Measurements from ENCODE around the gene SLC25A42. TPM values are rescaled to one million over a fixed set of nuclear protein-coding genes. Genes with fewer than 3 reads are reported as not detected.

The SLC25A42 gene
- polyA plus RNA-seq, 2 of the 4 experiments (the other 2 are of a cell fraction), result 0.92 to 1.3 TPM

- no peaks in the 10 kb centered on the region for H3K4me1 ChIP-seq
- DNase-seq (ENCODE audit: low read depth in 1 of 2, low spot score in 1 of 2) (peak in 1 of 2 experiments; percentile 16), ATAC-seq (peak; percentile 44 to 52; a peak in 4 of 6 replicates), FAIRE-seq (no peak)
- TF ChIP-seq BHLHE40 (IDR thresholded peaks at IDR 0.05; ENCODE audit: low read depth, low read length) (no peak), RCOR1 (IDR thresholded peaks at IDR 0.05; ENCODE audit: low read depth, low read length) (no peak), CHD4 (IDR thresholded peaks at IDR 0.05; ENCODE audit: borderline replicate concordance) (no peak), MYC (IDR thresholded peaks at IDR 0.05; ENCODE audit: borderline replicate concordance, low read length) (no peak), TP53 (CRISPR knock-in tag; IDR thresholded peaks at IDR 0.05) (no peak), ATOH8 (CRISPR knock-in tag; IDR thresholded peaks at IDR 0.05; ENCODE audit: low read depth) (no peak), HOXB5 (CRISPR knock-in tag; IDR thresholded peaks at IDR 0.05) (no peak), MAZ (IDR thresholded peaks at IDR 0.05; ENCODE audit: borderline replicate concordance, low read depth, low read length) (no peak), HOXA7 (CRISPR knock-in tag; IDR thresholded peaks at IDR 0.05) (no peak), SMC3 (IDR thresholded peaks at IDR 0.05) (no peak), JUNB (IDR thresholded peaks at IDR 0.05) (no peak), FOXS1 (CRISPR knock-in tag; IDR thresholded peaks at IDR 0.05) (no peak), HOXB13 (CRISPR knock-in tag; IDR thresholded peaks at IDR 0.05; ENCODE audit: low read depth) (no peak)
- TF ChIP-seq, protein P1, sequence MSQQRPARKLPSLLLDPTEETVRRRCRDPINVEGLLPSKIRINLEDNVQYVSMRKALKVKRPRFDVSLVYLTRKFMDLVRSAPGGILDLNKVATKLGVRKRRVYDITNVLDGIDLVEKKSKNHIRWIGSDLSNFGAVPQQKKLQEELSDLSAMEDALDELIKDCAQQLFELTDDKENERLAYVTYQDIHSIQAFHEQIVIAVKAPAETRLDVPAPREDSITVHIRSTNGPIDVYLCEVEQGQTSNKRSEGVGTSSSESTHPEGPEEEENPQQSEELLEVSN (IDR thresholded peaks at IDR 0.05; ENCODE audit: borderline replicate concordance, low read depth), result no peak
- CTCF ChIA-PET, result interaction anchor here (1.5 kb wide), 1 partner anchor 59 kb away, joined by 5 read pairs; no protein-coding TSS in a partner anchor
- H3K9me3 ChIP-seq, result no peaks in the 10 kb centered on the region
- H3K27ac ChIP-seq, result no peak overlapping the region
- H3K4me3 ChIP-seq, result no peak overlapping the region
- WGBS (ENCODE audit: missing lambda C conversion rate), result 89% methylated on average over 3 of the region's 7 CpGs
- POLR2A ChIA-PET, result no interaction called here
- H3K4me2 ChIP-seq, result no peak overlapping the region
These were observed 49.3 kb downstream of the SLC25A42 start for GRCh38 chr19:19113040-19113626.

- Histone ChIP-seq H3K4me3 (no peak overlapping the region), H3K9me3 (no peaks in the 10 kb centered on the region), H3K4me2 (no peak overlapping the region), H3K4me1 (no peaks in the 10 kb centered on the region), H3K27ac (no peak overlapping the region)
- peak in 1 of 2 experiments; percentile 37 for DNase-seq (ENCODE audit: low read depth in 1 of 2, low spot score in 1 of 2)
- CTCF ChIA-PET, result interaction anchor here (1.1 to 1.5 kb wide), 2 partner anchors 30 to 58 kb away, joined by 3 to 5 read pairs; no protein-coding TSS in a partner anchor
- 79% methylated on average over 9 of the region's 9 CpGs for WGBS (ENCODE audit: missing lambda C conversion rate)
- FAIRE-seq, result no peak
- POLR2A ChIA-PET, result no interaction called here
- TF ChIP-seq CBX2 (IDR thresholded peaks at IDR 0.05; ENCODE audit: borderline replicate concordance, low read depth) (no peak), RAD21 (conservative IDR thresholded peaks at IDR 0.05 in 1 of 2, IDR thresholded peaks at IDR 0.05 in 1 of 2) (0 out of 5 replicates have a peak, but pooled peaks of 1 of the 2 experiments have one; percentile 13)
- TF ChIP-seq, protein P2, sequence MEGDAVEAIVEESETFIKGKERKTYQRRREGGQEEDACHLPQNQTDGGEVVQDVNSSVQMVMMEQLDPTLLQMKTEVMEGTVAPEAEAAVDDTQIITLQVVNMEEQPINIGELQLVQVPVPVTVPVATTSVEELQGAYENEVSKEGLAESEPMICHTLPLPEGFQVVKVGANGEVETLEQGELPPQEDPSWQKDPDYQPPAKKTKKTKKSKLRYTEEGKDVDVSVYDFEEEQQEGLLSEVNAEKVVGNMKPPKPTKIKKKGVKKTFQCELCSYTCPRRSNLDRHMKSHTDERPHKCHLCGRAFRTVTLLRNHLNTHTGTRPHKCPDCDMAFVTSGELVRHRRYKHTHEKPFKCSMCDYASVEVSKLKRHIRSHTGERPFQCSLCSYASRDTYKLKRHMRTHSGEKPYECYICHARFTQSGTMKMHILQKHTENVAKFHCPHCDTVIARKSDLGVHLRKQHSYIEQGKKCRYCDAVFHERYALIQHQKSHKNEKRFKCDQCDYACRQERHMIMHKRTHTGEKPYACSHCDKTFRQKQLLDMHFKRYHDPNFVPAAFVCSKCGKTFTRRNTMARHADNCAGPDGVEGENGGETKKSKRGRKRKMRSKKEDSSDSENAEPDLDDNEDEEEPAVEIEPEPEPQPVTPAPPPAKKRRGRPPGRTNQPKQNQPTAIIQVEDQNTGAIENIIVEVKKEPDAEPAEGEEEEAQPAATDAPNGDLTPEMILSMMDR (IDR thresholded peaks at IDR 0.05), result peak; percentile 27; the same call in 2 of the 3 replicates
- ATAC-seq, result peak; percentile 60 to 63; a peak in 5 of 6 replicates
These were observed 52.2 kb downstream of the SLC25A42 start for GRCh38 chr19:19115954-19116353.

DNA sequence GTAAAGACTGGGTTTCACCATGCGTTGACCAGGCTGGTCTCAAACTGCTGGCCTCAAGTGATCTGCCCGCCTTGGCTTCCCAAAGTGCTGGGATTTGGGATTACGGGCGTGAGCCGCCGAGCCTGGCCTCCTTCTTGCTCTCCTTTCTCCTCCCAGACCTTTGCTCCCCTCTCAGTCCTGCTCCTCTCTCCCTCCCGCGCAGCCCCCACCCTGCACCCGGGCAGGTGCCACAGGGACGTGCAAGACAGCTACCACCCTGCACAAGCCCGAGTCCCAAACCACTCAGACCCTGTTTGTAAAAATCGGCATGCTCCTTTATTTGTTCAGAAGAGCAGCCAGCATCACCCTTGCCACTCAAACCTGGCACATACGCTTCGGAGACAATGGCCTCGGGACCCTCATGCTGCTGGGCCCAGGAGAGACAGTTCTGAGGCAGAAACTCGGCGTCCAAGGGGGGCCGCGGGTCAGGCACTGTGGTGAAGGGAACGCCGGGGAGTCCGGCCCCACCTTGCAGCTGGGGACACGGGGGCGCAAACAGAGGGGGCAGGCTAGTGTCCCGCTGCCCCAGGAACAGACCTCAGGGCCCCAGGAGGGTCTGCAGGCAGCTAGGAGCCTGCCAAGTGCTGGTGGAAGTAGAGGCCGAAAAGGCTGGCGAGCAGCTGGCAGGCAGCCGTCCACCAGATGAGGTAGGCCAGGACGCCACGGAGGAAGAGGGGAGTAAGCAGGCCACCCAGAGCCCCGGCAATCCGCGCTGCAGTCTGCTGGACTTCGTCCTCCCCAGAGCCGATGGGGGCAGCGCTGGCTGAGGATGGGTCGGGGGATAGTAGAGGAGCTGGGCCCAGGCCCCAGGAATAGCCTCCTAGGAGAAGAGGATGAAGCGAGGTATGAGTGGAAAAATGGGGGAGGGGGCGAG, 55.8 kb downstream of the SLC25A42 start:
- ChIA-PET POLR2A (no interaction called here), CTCF (no interaction called here)
- Histone ChIP-seq H3K4me2 (no peak overlapping the region), H3K9me3 (no peaks in the 10 kb centered on the region), H3K27ac (no peak overlapping the region), H3K4me3 (no peak overlapping the region), H3K4me1 (no peaks in the 10 kb centered on the region)
- DNase-seq (ENCODE audit: low read depth in 1 of 2, low spot score in 1 of 2) (no peak), FAIRE-seq (no peak), ATAC-seq (no peak)
- WGBS (ENCODE audit: missing lambda C conversion rate), result 95% methylated on average over 30 of the region's 39 CpGs
- TF ChIP-seq ATOH8 (CRISPR knock-in tag; IDR thresholded peaks at IDR 0.05; ENCODE audit: low read depth) (no peak), JUNB (IDR thresholded peaks at IDR 0.05) (no peak), RFX5 (IDR thresholded peaks at IDR 0.05) (no peak), ZFP36 (IDR thresholded peaks at IDR 0.05; ENCODE audit: borderline replicate concordance, partially characterized antibody) (no peak), MAZ (IDR thresholded peaks at IDR 0.05; ENCODE audit: borderline replicate concordance, low read depth, low read length) (no peak), EHF (CRISPR knock-in tag; IDR thresholded peaks at IDR 0.05) (no peak), BHLHE40 (IDR thresholded peaks at IDR 0.05; ENCODE audit: low read depth, low read length) (no peak), HOXB13 (CRISPR knock-in tag; IDR thresholded peaks at IDR 0.05; ENCODE audit: low read depth) (no peak), CBX2 (IDR thresholded peaks at IDR 0.05; ENCODE audit: borderline replicate concordance, low read depth) (no peak)
- TF ChIP-seq, protein P3, sequence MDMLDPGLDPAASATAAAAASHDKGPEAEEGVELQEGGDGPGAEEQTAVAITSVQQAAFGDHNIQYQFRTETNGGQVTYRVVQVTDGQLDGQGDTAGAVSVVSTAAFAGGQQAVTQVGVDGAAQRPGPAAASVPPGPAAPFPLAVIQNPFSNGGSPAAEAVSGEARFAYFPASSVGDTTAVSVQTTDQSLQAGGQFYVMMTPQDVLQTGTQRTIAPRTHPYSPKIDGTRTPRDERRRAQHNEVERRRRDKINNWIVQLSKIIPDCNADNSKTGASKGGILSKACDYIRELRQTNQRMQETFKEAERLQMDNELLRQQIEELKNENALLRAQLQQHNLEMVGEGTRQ (IDR thresholded peaks at IDR 0.05), result no peak
- TF ChIP-seq, protein P4, sequence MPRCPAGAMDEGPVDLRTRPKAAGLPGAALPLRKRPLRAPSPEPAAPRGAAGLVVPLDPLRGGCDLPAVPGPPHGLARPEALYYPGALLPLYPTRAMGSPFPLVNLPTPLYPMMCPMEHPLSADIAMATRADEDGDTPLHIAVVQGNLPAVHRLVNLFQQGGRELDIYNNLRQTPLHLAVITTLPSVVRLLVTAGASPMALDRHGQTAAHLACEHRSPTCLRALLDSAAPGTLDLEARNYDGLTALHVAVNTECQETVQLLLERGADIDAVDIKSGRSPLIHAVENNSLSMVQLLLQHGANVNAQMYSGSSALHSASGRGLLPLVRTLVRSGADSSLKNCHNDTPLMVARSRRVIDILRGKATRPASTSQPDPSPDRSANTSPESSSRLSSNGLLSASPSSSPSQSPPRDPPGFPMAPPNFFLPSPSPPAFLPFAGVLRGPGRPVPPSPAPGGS (IDR thresholded peaks at IDR 0.05), result no peak
